DMS153 (cell line): ENCODE measurements around the gene STX1A.

Experiments
- DNase-seq: peaks from one replicate; lab custom pipeline; 2025; lab: John Stamatoyannopoulos, UW

STX1A gene

DNA sequence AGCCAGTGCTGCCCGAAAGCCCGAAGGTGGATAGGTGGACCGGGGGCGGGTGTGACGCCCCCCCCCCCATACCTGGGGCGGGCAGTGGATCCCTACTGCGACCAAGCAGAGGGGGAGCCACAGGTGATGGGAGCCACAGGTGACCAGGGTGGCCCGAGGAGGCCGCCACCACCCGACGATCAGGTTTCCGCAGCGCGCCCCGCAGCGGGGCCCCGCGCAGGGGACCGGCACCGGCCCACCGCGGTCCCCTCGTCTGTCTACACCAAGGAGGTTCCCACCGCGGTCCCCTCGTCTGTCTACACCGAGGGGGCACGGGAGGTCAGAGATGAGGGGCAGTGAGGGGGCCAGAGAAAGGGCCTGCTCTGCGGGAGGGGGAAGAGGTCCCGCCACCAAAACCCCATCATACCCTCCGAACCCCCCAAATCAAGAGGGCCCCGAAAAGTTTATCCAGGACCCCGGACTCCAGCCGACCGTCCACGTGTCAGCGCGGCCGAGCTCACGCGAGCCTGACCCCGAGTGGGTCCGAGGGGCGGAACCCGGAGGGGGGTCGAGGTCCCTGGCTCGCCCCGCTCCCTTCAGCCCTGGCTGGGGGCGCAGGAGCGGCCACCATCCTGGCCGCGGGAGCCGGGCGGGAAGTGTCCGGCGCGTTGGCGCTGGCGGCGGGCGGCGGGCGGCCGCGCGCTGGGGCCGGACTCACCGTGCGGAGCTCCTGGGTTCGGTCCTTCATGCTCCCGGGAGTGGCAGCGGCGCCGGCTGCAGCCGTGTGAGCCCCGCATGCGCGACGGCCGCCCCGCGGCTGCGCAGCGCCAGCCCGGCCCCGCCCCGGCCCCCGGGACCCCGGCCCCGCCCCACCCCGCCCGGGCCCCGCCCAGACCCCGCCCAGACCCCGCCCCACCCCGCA, at the start of gene STX1A:
TSS of gene STX1A (minus strand) at position 765 of the 901 bp plus-strand sequence. CDS start at position 727, 38 bp downstream.
- no peak for DNase-seq

- DNase-seq = peak; percentile 14
Measured at GRCh38 chr7:73768641-73769480, 49.4 kb upstream of the STX1A start.

GRCh38 chr7:73766556-73767229, 47.2 kb upstream of the STX1A start:
- no peak for DNase-seq

- DNase-seq = no peak
Measured at GRCh38 chr7:73762659-73762999, 43.2 kb upstream of the STX1A start.

- DNase-seq = no peak
Measured at GRCh38 chr7:73761854-73762658, 42.6 kb upstream of the STX1A start.

DNA sequence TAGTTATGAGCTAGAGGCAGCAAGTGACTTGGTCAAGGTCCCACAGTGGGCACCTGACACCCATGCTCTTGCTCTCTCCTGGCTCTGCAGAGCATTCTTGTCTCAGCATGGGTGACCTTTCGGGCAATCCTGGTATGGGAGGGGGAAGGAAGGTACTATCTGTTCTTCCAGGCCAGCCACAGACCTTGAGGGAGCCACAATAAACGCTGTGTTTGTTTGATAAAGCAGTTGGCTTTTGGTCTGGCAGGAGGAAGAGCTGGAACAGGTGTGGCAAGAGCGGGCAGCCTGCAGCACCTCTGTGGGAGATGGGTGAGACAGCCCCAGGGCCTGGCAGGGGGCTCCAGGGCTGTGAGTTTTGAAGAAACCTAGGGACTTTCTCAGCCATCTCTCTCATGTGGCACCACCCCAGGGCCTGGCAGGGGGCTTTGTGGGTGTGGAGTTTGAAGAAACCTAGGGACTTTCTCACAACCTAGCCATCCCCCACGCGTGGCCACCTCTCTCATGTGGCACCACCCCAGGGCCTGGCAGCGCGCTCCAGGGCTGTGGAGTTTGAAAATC, 39.2 kb upstream of the STX1A start:
- peak; percentile 48 for DNase-seq

DNA sequence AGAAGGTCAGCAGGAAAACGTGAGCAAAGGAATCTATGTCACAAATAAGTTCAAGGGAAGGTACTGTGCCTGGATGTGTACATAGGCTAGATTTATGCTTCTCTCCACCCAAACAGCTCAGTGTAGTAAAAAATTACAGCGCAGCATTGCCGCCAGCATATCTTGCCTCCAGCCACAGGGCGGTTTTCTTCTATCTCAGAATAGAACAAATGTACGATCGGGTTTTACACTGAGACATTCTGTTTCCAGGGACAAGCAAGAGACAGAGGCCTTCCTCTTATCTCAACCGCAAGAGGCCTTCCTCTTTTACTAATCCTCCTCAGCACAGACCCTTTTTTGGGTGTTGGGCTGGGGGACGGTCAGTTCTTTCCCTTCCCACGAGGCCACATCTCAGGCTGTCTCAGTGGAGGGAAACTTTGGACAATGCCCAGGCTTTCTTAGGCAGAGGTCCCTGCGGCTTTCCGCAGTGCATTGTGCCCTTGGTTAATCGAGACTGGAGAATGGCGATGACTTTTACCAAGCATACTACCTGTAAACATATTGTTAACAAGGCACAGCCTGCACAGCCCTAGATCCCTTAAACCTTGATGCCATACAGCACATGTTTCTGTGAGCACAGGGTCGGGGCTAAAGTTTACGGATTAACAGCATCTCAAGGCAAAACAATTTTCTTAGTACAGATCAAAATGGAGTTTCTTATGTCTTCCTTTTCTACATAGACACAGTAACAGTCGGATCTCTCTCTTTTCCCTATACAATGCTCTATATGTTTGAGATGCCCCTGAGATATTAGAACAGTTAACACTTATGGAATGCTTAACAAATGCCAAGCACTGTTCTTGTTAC, 30.7 kb upstream of the STX1A start:
- DNase-seq = no peak

- no peak for DNase-seq
Measured at GRCh38 chr7:73746378-73746777, 26.9 kb upstream of the STX1A start.

DNA sequence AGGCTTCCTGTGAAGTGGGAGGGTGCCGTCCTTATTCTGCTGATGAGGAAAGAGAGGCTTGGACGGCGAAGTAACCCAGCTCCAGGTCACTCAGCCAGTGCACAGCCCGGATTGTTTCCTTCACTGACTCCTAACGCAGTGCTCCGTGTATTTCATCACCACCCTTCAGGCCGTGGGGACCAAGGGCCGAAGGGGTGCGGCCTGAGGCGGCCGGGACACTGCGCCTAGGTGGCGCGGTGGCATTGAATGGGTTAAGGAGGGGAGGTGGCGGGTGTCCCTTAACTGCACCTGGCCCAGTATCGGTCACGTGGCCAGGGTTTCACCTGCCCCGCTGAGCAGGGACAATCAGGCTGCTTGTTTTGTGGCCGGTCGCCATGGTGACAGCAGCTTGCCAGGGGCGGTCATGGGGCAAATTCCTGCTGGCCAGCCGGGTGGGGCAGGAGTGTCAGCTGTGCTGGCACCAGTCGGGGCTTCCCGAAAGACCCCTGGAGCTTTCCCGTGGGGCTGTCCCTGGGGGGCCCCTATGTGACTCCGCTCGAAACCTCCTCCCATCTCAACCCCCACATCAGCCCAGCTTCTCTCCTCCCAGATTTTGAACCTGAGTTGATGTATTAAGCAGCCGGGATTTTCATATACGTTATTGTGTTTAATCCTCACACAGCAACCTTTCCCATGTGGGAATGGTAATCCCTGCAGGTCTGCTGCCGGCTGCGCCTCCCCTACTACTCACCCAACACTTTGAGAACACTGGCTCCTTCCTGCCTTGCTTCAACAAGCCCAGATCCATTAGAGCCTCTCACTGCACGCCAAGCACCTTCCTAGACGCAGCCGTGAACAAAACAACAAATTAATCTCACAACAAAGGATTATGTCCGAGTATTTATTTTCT, 23.5 kb upstream of the STX1A start:
- DNase-seq = peak; percentile 98

DNA sequence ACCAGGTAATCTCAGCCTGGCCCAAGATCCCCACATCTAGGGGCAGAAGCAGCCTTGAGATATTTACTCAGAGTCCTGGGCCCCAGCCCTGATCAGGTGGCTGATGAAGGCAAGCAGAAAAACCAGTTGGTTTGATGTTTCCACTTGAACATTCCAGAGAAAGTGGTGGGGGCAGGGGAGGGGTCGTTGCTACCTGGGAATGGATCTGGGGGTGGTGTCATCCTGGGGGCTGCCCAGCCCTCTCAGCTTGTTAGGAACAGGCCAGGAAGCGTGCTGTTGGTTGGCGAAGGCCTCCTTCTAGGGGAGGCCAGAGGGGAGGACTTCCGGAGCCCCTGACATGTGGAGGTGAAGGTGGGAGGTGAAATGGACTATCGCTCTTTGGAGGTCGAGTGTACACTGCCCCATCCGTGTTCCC, 22.9 kb upstream of the STX1A start:
- peak; percentile 76 for DNase-seq

DNA sequence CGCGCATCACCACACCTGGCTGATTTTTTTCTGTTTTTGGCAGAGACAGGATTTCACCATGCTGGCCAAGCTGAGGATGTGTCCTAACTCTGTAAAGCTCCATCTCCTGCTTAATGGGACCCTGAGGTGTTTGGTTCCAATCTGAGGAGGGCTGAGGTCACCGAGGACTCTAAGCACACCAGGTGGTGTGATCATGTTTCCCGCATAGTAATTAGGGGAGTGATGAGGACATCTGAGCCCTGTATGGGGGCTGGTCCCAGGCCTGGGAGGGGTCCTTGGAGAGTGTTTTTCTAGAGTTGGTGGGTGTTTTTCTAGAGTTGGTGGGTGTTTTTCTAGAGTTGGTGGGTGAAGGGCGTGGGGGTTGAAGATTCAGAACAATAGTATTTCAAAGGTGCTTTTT, 22.1 kb upstream of the STX1A start:
- peak; percentile 81 for DNase-seq

- peak; percentile 34 for DNase-seq
Measured at GRCh38 chr7:73740771-73741170, 21.3 kb upstream of the STX1A start.

DNA sequence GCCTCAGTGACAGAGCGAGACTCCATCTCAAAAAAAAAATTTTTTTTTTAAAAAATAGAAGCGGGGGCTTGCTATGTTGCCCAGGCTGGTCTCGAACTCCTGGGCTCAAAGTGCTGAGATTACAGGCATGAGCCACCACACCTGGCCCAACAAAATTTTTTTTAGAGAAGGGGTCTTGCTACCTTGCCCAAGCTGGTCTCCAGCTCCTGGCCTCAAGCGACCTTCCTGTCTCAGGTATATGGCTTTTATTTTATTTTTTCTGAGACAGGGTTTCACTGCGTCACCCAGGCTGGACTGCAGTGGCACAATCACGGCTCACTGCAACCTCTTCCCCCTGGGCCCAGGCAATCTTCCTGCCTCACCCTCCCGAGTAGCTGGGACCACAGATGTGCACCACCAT, 20.7 kb upstream of the STX1A start:
- DNase-seq = no peak

DNA sequence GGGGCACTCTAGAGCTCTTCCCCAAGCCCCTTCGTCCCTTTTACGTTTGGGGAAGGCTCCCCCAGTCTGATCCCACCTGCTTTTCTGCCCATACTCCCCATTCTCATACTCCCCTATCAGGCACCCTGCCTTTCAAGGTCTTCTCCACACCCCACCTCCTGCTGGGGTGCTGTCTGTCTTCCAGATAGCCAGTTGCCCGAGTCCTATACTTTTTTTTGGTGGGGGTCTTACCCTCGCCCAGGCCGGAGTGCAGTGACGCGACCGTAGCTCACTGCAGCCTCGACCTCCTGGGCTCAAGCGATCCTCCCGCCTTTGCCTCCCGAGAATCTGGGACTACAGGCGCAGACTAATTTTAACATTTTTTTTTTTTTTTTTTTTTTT, 19.9 kb upstream of the STX1A start:
- no peak for DNase-seq

DNA sequence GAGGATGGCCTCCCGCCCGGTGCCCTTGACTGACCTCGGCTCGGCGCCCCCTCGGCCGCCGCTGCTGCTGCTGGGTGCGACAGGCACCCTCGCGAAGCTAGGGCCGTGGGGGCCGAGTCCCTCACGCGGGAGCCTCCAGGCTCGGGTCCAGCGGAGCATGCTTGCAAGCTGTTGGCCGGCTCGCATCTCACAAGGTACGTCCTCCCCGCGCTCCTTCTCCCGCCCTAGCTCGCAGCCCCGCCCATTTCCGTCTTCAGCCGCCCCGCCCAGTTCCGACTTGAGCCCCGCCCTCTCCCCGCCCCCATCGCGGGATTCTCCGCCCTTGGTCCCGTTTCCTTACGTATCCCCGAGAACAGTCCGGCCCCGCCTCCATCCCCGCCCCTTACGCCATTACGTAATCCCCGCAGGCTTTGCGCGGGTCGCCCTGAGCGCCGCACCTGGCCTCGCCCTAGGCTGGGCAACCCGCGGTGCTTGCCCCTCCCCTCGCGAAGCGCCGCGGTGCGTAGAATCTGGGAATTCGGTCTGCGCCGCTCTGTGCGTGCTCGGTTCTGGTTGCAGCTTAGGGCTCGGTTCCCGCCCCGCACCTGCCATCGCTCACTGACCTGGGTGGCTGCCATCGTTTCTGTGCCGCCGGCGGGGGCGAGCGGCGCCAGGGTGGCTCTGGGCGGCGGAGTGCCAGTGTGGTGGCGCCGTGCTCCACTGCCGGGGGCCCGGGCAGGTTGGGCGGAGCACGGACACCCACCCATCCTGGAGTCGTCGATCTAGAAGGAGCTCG, 19.3 kb upstream of the STX1A start, which contains the start of gene ABHD11:
TSS of gene ABHD11 (minus strand) at position 191 of the 775 bp plus-strand sequence. CDS start at position 159, 32 bp downstream.
- DNase-seq = peak; percentile 94

- no peak for DNase-seq
Measured at GRCh38 chr7:73738220-73738611, 18.7 kb upstream of the STX1A start.

DNA sequence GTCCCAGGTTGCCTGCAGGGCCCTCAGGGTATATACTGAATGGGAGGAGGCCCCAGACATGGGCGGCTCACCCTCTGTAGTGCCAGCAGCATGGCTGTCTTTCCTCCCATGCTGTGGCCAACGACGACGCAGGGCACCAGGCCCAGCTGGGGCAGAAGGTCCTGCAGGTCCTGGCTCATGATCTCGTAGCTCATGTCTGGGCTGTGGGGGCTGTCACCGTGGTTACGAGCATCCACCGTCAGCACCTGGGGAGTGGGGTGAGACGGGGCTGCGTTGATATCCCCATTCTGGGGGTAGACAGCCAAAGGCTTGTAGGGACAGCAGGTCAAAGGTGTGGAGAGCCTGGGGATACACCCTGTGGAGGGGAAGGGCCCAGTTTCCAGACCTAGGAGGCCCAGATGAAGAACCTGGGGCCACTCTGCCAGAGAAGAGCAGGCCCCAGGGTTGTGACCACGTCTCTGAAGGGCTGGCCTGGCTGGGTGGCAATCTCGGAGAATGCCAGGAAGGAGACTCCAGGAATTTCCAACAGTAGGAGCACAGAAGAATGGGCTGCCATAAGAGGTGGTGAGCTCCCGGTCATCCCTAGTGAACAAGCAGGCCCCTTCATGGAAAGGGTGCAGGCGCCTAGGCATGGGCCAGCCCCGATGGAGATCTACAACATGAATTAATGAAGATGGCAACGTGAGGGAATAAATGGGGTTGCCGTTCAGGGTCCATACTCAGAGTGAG, 18.2 kb upstream of the STX1A start:
- DNase-seq = no peak

DNA sequence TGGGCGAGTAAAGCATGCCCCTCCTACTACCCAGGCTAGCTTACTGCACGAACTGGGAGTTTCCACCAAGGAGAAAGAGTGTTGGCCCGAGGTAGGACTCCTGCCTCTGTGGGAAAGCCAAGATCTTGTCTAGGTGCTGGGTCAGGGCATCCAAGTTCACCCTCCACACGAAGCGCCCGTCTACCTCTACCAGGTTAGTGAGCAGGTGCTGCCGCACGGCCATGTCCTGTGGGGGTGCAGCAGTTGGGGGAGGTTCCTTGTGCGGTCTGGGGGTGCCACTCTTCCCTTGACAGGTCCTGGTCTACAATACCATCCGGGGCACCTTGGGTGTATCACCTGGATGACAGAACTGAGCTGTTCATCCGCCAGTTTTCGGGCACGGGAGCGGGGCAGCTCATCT, 17.4 kb upstream of the STX1A start:
- DNase-seq = no peak
